HCT116 (cell line): ENCODE data around the gene SLC66A2.

Experiments used
- CTCF ChIP-seq, 3 experiments: fragments of 200-600 bp in 1 of 3; sonication (generic) in 1 of 3; IDR thresholded peaks in 2 of 3; conservative IDR thresholded peaks in 1 of 3; 2 replicates each; pipeline ENCODE4 v1.5.1; 2012 to 2017; ENCODE audit warnings: low read depth in 2 of 3, low read length in 2 of 3, antibody characterized with exemption in 1 of 3, borderline replicate concordance in 1 of 3, control low read depth in 1 of 3, mild to moderate bottlenecking in 1 of 3, mixed read lengths in 1 of 3, mixed run types in 1 of 3, moderate library complexity in 1 of 3; ENCODE audit not compliant: insufficient read depth in 1 of 3
- EZH2phosphoT487 ChIP-seq: fragments of 200-600 bp; IDR thresholded peaks from 2 replicates; pipeline ENCODE4 v1.6.1; 2018; ENCODE audit warnings: antibody characterized with exemption, borderline replicate concordance
- POLR2A ChIP-seq: IDR thresholded peaks from 2 replicates; pipeline ENCODE4 v1.7.0; 2011; ENCODE audit warnings: borderline replicate concordance; ENCODE audit not compliant: insufficient read depth, insufficient read length; ENCODE audit errors: extremely low read depth
- POLR2AphosphoS5 ChIP-seq: IDR thresholded peaks from 2 replicates; pipeline ENCODE4 v1.6.1; 2011; ENCODE audit warnings: mild to moderate bottlenecking, low read depth, low read length, moderate library complexity
- SIN3A ChIP-seq: IDR thresholded peaks from 2 replicates; pipeline ENCODE4 v1.6.1; 2012; ENCODE audit warnings: low read depth
- YY1 ChIP-seq: IDR thresholded peaks from 2 replicates; pipeline ENCODE4 v1.6.1; 2011; ENCODE audit warnings: low read length, low read depth, moderate library complexity, mild to moderate bottlenecking; ENCODE audit not compliant: insufficient replicate concordance; ENCODE audit errors: extremely low read depth
- ZNF274 ChIP-seq: fragments of 200-500 bp; sonication (Bioruptor generic); IDR thresholded peaks from 2 replicates; pipeline ENCODE4 v1.6.1; 2014; ENCODE audit warnings: mild to moderate bottlenecking, low read depth, low read length, inconsistent platforms

- TF ChIP-seq POLR2A (no peak), POLR2AphosphoS5 (no peak), CTCF (IDR thresholded peaks at IDR 0.05 in 2 of 3, conservative IDR thresholded peaks at IDR 0.05 in 1 of 3; ENCODE audit: borderline replicate concordance in 1 of 3, insufficient read depth in 1 of 3, low read depth in 2 of 3, low read length in 2 of 3) (no peak), YY1 (no peak), ZNF274 (no peak), SIN3A (no peak), EZH2phosphoT487 (no peak)
Observed at GRCh38 chr18:79852561-79853302, 98.7 kb downstream of the SLC66A2 start.
